H9 (cell line): ENCODE data around the gene BLTP1. TPM values are rescaled to one million over a fixed set of nuclear protein-coding genes. Genes with fewer than 3 reads are reported as not detected.

Experiments
- DNase-seq: peaks from one replicate; pipeline ENCODE4 v3.0.0-alpha.2; 2017
- H2AFZ ChIP-seq: one replicate; pipeline ENCODE4 v1.6.1; 2013; ENCODE audit warnings: mild to moderate bottlenecking, low read length, control low read depth, moderate library complexity
- H2AK5ac ChIP-seq: 2 replicates; pipeline ENCODE4 v1.6.1; 2013; ENCODE audit warnings: low read length, control low read depth, mixed read lengths; ENCODE audit not compliant: insufficient read length
- H2BK120ac ChIP-seq: one replicate; pipeline ENCODE4 v1.6.1; 2013; ENCODE audit warnings: low read depth, mild to moderate bottlenecking, low read length, control low read depth, inconsistent platforms; ENCODE audit not compliant: poor library complexity, severe bottlenecking
- H2BK12ac ChIP-seq: 2 replicates; pipeline ENCODE4 v1.6.1; 2013; ENCODE audit warnings: low read length, control low read depth, mixed read lengths, low read depth; ENCODE audit not compliant: insufficient read length
- H2BK15ac ChIP-seq: 2 replicates; pipeline ENCODE4 v1.6.1; 2013; ENCODE audit warnings: low read depth, low read length, control low read depth
- H2BK20ac ChIP-seq: one replicate; pipeline ENCODE4 v1.6.1; 2013; ENCODE audit warnings: low read depth, mild to moderate bottlenecking, low read length, control low read depth, inconsistent platforms; ENCODE audit not compliant: poor library complexity, severe bottlenecking
- H2BK5ac ChIP-seq: 2 replicates; pipeline ENCODE4 v1.6.1; 2013; ENCODE audit warnings: low read length, control low read depth, mixed read lengths; ENCODE audit not compliant: insufficient read length
- H3K14ac ChIP-seq: 2 replicates; pipeline ENCODE4 v1.6.1; 2013; ENCODE audit warnings: low read length, control low read depth; ENCODE audit not compliant: insufficient read depth
- H3K18ac ChIP-seq: 2 replicates; pipeline ENCODE4 v1.6.1; 2013; ENCODE audit warnings: low read depth, mild to moderate bottlenecking, mixed read lengths, low read length, control low read depth; ENCODE audit not compliant: insufficient read length
- H3K23ac ChIP-seq: 2 replicates; pipeline ENCODE4 v1.6.1; 2013; ENCODE audit warnings: low read length, control low read depth, mixed read lengths, low read depth; ENCODE audit not compliant: insufficient read length
- H3K23me2 ChIP-seq: 2 replicates; pipeline ENCODE4 v1.6.1; 2013; ENCODE audit warnings: low read depth, mild to moderate bottlenecking, mixed read lengths, low read length, control low read depth; ENCODE audit not compliant: insufficient read length, poor library complexity, severe bottlenecking
- H3K27ac ChIP-seq: 2 replicates; pipeline ENCODE4 v1.5.1; 2013; ENCODE audit warnings: low read length, control low read depth, mixed read lengths, low read depth; ENCODE audit not compliant: insufficient read length
- H3K27me3 ChIP-seq: 2 replicates; pipeline ENCODE4 v1.6.1; 2013; ENCODE audit warnings: low read length, control low read depth, inconsistent platforms; ENCODE audit not compliant: insufficient read depth
- H3K4ac ChIP-seq: 2 replicates; pipeline ENCODE4 v1.6.1; 2013; ENCODE audit warnings: low read depth, mild to moderate bottlenecking, control low read depth, inconsistent platforms, low read length, moderate library complexity
- H3K4me1 ChIP-seq: 2 replicates; pipeline ENCODE4 v1.6.1; 2013; ENCODE audit warnings: low read length, control low read depth, inconsistent platforms; ENCODE audit not compliant: insufficient read depth
- H3K4me2 ChIP-seq: 2 replicates; pipeline ENCODE4 v1.6.1; 2013; ENCODE audit warnings: low read length, control low read depth, mixed read lengths; ENCODE audit not compliant: insufficient read length, insufficient read depth
- H3K56ac ChIP-seq: 2 replicates; pipeline ENCODE4 v1.6.1; 2013; ENCODE audit warnings: low read depth, mild to moderate bottlenecking, mixed read lengths, low read length, control low read depth; ENCODE audit not compliant: insufficient read length
- H3K79me1 ChIP-seq: 2 replicates; pipeline ENCODE4 v1.6.1; 2013; ENCODE audit warnings: low read depth, mild to moderate bottlenecking, moderate library complexity, low read length, control low read depth, inconsistent platforms; ENCODE audit not compliant: insufficient read depth, poor library complexity, severe bottlenecking
- H3K79me2 ChIP-seq: 2 replicates; pipeline ENCODE4 v1.6.1; 2013; ENCODE audit warnings: low read length, control low read depth, inconsistent platforms; ENCODE audit not compliant: insufficient read depth
- H3K9ac ChIP-seq: 2 replicates; pipeline ENCODE4 v1.6.1; 2013; ENCODE audit warnings: low read length, control low read depth, mixed read lengths; ENCODE audit not compliant: insufficient read length; ENCODE audit errors: extremely low read depth
- H3K9me3 ChIP-seq: one replicate; pipeline ENCODE4 v1.6.1; 2013; ENCODE audit warnings: low read depth, low read length, inconsistent platforms; ENCODE audit not compliant: control insufficient read depth
- H3T11ph ChIP-seq: one replicate; pipeline ENCODE4 v1.6.1; 2013; ENCODE audit warnings: mild to moderate bottlenecking, low read length, control low read depth, inconsistent platforms
- H4K20me1 ChIP-seq: one replicate; pipeline ENCODE4 v1.6.1; 2013; ENCODE audit not compliant: control insufficient read depth, insufficient read length, insufficient read depth
- H4K5ac ChIP-seq: 2 replicates; pipeline ENCODE4 v1.6.1; 2013; ENCODE audit warnings: low read depth, mild to moderate bottlenecking, mixed read lengths, low read length, control low read depth; ENCODE audit not compliant: insufficient read length
- H4K8ac ChIP-seq: replicated peaks from 2 replicates; pipeline ENCODE4 v1.6.1; 2013; ENCODE audit warnings: low read length, control low read depth, mixed read lengths, low read depth; ENCODE audit not compliant: insufficient read length
- H4K91ac ChIP-seq: 2 replicates; pipeline ENCODE4 v1.6.1; 2013; ENCODE audit warnings: low read depth, mild to moderate bottlenecking, moderate library complexity, mixed read lengths, low read length, control low read depth; ENCODE audit not compliant: insufficient read length
- H3K27ac Mint-ChIP-seq, 3 experiments: 2 replicates in 2 of 3; 3 replicates in 1 of 3; pipeline ENCODE4 v1.8.0; 2020 to 2021; ENCODE audit warnings: mixed read lengths in 3 of 3, mild to moderate bottlenecking in 1 of 3, moderate library complexity in 1 of 3
- H3K27me3 Mint-ChIP-seq: 2 replicates; pipeline ENCODE4 v1.8.0; 2021; ENCODE audit warnings: low read depth, mild to moderate bottlenecking, moderate library complexity, mixed read lengths
- H3K36me3 Mint-ChIP-seq, 3 experiments: 2 replicates in 2 of 3; 3 replicates in 1 of 3; pipeline ENCODE4 v1.8.0; 2020 to 2021; ENCODE audit warnings: low read depth in 3 of 3, mixed read lengths in 3 of 3; ENCODE audit not compliant: insufficient read depth in 1 of 3
- H3K4me1 Mint-ChIP-seq, 2 experiments: 2 replicates each; pipeline ENCODE4 v1.8.0; 2020; ENCODE audit warnings: mixed read lengths in 2 of 2
- H3K4me3 Mint-ChIP-seq, 2 experiments: 2 replicates in 1 of 2; 3 replicates in 1 of 2; pipeline ENCODE4 v1.8.0; 2020 to 2021; ENCODE audit warnings: mild to moderate bottlenecking in 2 of 2, mixed read lengths in 2 of 2, moderate library complexity in 1 of 2
- H3K9me3 Mint-ChIP-seq, 2 experiments: 2 replicates in 1 of 2; 3 replicates in 1 of 2; pipeline ENCODE4 v1.8.0; 2020; ENCODE audit warnings: mild to moderate bottlenecking in 2 of 2, mixed read lengths in 2 of 2, moderate library complexity in 1 of 2
- CTCF ChIP-seq: fragments of 200-600 bp; sonication (generic); conservative IDR thresholded peaks from 3 replicates; pipeline ENCODE4 v1.8.0; 2021; ENCODE audit warnings: antibody characterized with exemption, mild to moderate bottlenecking
- WGBS: extraction: QIAGEN DNeasy Blood & Tissue Kit; methylation state at CpG from one replicate; pipeline ENCODE4 v1.1.7; 2013; ENCODE audit warnings: missing lambda C conversion rate, low lambda C conversion rate, mixed read lengths; ENCODE audit not compliant: insufficient read length; ENCODE audit errors: extremely low coverage; 5-methylcytosine and 5-hydroxymethylcytosine counted together
- total RNA-seq: library from RNA; stranded (reverse); gene quantifications from 2 replicates; pipeline ENCODE4 v1.2.1, GENCODE V29; 2021

The BLTP1 gene
- total RNA-seq, 1 experiment from 2014 or later, result 27.4 TPM

- Histone ChIP-seq H3K4me1 (no peaks in the 10 kb centered on the region), H3K56ac (no peak overlapping the region), H4K8ac (no peak overlapping the region), H2AK5ac (no peak overlapping the region), H4K20me1 (no peaks in the 10 kb centered on the region), H3K79me1 (no peaks in the 10 kb centered on the region), H2BK120ac (no peak overlapping the region), H4K91ac (no peak overlapping the region), H2AFZ (no peak overlapping the region), H3K14ac (no peak overlapping the region), H3K9ac (no peak overlapping the region), H3K4ac (no peak overlapping the region), H3T11ph (no peak overlapping the region), H3K27me3 (no peaks in the 10 kb centered on the region), H2BK15ac (no peak overlapping the region), H3K9me3 (no peaks in the 10 kb centered on the region), H3K27ac (no peak overlapping the region), H3K18ac (no peak overlapping the region), H3K4me2 (no peak overlapping the region), H2BK12ac (no peak overlapping the region), H2BK20ac (no peak overlapping the region), H3K79me2 (no peaks in the 10 kb centered on the region), H4K5ac (no peak overlapping the region), H2BK5ac (no peak overlapping the region), H3K23me2 (no peaks in the 10 kb centered on the region), H3K23ac (no peak overlapping the region)
- H3K27ac Mint-ChIP-seq, result no peak overlapping the region
- no peaks in the 10 kb centered on the region for H3K9me3 Mint-ChIP-seq
- no CpG with 5 or more reads among the region's 1 CpG for WGBS
- no peak for TF ChIP-seq CTCF
- H3K27me3 Mint-ChIP-seq, result no peaks in the 10 kb centered on the region
- no peak for DNase-seq
- no peak overlapping the region for H3K4me3 Mint-ChIP-seq
- H3K4me1 Mint-ChIP-seq, result no peaks in the 10 kb centered on the region
- H3K36me3 Mint-ChIP-seq, result peaks cover 0 to 25% (median 25%) of the 10 kb centered on the region in 3 experiments; a peak in 6 of 7 replicates
These were observed 26.8 kb downstream of the BLTP1 start for GRCh38 chr4:122178961-122179360.
